ENCODE data around the gene PTAR1.

Gene PTAR1

DNA sequence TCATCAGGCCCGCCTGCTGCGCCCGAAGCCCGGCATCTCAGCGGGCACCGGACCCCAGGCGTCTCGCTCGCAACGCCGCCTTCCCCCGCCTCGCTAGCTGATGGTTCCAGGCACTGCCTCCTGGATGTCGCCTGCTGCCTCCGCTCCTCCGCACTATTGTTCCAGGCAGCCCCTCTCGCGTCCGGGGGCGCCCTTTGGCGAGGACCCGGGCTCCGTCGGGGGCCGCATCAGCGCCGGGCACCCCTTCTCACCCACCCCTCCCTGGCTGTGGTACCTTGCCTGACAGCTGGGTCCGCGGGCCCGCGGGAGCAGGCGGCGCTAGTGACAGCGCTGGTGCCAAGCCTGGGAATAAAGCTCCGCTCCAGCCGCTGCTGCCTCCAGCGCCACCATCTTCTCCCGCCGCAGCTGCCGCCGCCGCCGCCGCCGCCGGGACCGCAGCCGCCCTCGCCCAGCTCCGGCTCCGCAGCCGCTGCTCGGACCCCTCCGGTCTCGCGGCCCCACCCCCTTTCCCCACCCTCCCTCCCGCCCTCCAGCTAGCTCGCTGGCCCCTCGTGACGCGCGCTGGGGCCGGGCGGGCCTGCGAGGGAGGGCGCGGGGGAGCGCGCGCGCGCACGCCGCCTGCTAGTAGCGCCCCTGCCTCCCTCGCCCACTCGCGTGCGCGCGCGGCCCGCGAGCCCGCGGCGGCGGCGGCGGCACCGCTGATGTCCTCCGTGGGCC is 87.8 kb downstream of the PTAR1 start, which contains the start of gene APBA1:
Gene APBA1, minus strand, starts transcription at position 493 of the 717 bp plus-strand sequence.
- H3K4me1 Mint-ChIP-seq, result peaks cover 33% of the 10 kb centered on the region
- H3K36me3 Mint-ChIP-seq (ENCODE audit: low read depth), result no peaks in the 10 kb centered on the region
- H3K4me3 Mint-ChIP-seq, result peak within 1 kb of the TSS; percentile 87 to 89 (median 89)
- no peaks in the 10 kb centered on the region for H3K9me3 Mint-ChIP-seq
- TF ChIP-seq, protein P1, sequence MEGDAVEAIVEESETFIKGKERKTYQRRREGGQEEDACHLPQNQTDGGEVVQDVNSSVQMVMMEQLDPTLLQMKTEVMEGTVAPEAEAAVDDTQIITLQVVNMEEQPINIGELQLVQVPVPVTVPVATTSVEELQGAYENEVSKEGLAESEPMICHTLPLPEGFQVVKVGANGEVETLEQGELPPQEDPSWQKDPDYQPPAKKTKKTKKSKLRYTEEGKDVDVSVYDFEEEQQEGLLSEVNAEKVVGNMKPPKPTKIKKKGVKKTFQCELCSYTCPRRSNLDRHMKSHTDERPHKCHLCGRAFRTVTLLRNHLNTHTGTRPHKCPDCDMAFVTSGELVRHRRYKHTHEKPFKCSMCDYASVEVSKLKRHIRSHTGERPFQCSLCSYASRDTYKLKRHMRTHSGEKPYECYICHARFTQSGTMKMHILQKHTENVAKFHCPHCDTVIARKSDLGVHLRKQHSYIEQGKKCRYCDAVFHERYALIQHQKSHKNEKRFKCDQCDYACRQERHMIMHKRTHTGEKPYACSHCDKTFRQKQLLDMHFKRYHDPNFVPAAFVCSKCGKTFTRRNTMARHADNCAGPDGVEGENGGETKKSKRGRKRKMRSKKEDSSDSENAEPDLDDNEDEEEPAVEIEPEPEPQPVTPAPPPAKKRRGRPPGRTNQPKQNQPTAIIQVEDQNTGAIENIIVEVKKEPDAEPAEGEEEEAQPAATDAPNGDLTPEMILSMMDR (IDR thresholded peaks at IDR 0.05; ENCODE audit: unreplicated experiment in 3 of 3), result peak in 1 of 3 experiments; percentile 7
- H3K27me3 Mint-ChIP-seq (ENCODE audit: low read depth), result peaks cover 12% of the 10 kb centered on the region
- H3K27ac Mint-ChIP-seq, result peak within 1 kb of the TSS; percentile 84 to 89 (median 87)

GRCh38 chr9:69671311-69671878 is 88.4 kb downstream of the PTAR1 start:
- Mint-ChIP-seq H3K4me1 (peaks cover 33% of the 10 kb centered on the region), H3K27ac (peak overlapping the region; percentile 33 to 87 (median 87)), H3K9me3 (no peaks in the 10 kb centered on the region), H3K27me3 (ENCODE audit: low read depth) (peaks cover 12% of the 10 kb centered on the region), H3K4me3 (peak overlapping the region; percentile 80 to 89 (median 86)), H3K36me3 (ENCODE audit: low read depth) (no peaks in the 10 kb centered on the region)
- TF ChIP-seq, protein P1 (IDR thresholded peaks at IDR 0.05; ENCODE audit: unreplicated experiment in 3 of 3), result no peak

GRCh38 chr9:69667306-69667705 is 92.5 kb downstream of the PTAR1 start:
- no peak overlapping the region for H3K27ac Mint-ChIP-seq
- H3K4me1 Mint-ChIP-seq, result peaks cover 18% of the 10 kb centered on the region
- H3K9me3 Mint-ChIP-seq, result no peaks in the 10 kb centered on the region
- TF ChIP-seq, protein P1 (IDR thresholded peaks at IDR 0.05; ENCODE audit: unreplicated experiment in 3 of 3), result no peak
- peaks cover 12% of the 10 kb centered on the region for H3K27me3 Mint-ChIP-seq (ENCODE audit: low read depth)
- no peak overlapping the region for H3K4me3 Mint-ChIP-seq
- H3K36me3 Mint-ChIP-seq (ENCODE audit: low read depth), result no peaks in the 10 kb centered on the region

DNA sequence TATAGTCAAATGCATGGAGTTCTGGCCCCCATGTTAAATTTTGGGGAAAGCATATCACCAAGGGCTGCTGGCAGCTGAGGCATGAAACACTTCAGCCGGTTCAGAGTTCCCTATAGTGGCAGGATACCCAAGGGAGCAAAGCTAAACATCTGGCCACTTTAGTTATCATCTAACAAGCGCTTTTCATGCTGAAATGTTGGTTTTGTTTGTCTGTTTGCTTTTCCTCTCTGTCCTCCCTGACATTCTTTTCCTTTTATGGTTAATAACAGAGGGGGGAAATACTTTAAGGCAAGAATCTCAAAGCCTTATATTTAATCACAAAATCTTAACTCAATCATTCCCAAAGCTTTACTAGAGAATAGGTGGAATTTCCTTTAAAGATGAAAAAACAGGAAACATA is 99.5 kb downstream of the PTAR1 start:
- no peaks in the 10 kb centered on the region for H3K9me3 Mint-ChIP-seq

More for the DNA sequence above, 99.5 kb downstream of the PTAR1 start:
- TF ChIP-seq, protein P1 (IDR thresholded peaks at IDR 0.05; ENCODE audit: unreplicated experiment in 3 of 3), result no peak
- Mint-ChIP-seq H3K27ac (peak overlapping the region; percentile 51 to 76 (median 73)), H3K4me1 (peaks cover 31% of the 10 kb centered on the region), H3K27me3 (ENCODE audit: low read depth) (no peaks in the 10 kb centered on the region), H3K36me3 (ENCODE audit: low read depth) (no peaks in the 10 kb centered on the region), H3K4me3 (no peak overlapping the region)

All from nephron (organoid).